Stimulated activated CD8-positive, alpha-beta memory T cell treated with anti-CD3 and anti-CD28 coated beads, Interleukin-7, amount 100 ng/mL, for 1 hour (primary cell): ENCODE measurements around the gene KRTAP10-11.

Source experiments
- DNase-seq, 2 donors: peaks; one replicate each; pipeline ENCODE4 v3.0.0-alpha.2; 2020; ENCODE audit warnings: low read depth in 2 of 2

KRTAP10-11 gene

DNA sequence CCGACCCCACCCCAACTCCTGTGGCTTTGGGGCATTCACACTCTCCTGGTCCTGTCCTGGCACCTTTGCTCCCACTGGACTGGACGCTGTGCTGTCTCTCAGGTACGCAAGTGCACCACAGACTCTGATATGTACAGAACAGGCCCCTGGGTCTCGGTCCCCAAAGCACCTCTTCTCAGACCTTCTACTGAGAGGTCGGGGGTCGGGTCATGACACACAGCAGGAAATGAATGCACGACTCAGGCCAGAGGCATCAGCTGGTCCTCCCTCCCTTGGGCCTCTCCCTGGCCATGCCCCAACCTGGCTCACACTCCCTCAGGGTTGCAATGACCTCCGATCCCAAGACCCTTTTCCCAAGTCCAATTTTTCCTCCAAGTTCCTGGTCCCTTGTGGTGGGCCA lies 49.0 kb downstream of the KRTAP10-11 start:
- DNase-seq, result no peak

GRCh38 chr21:44695641-44696040 lies 49.4 kb downstream of the KRTAP10-11 start:
- no peak for DNase-seq

DNA sequence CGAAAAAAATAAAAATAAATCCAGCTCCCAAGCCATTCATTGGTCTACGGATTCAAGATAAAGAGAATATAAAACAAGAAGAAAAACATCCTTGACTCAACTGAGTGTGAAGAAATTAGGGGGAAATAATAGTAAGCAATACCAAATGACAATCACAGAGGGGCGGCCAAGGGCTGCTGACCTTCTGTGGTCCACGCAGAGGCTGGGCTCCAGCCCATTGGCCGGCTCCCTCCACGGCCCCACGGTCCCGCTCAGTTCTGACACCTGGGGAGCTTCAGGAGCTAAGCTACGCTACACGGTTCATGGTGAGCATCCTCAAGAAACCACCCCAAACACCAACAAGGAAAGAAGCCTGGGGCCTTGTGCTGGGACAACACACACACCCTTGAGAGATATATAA lies 50.4 kb downstream of the KRTAP10-11 start:
- DNase-seq, result no peak
